Ishikawa (cell line): ENCODE results near the gene IFI44L.
A peak's percentile ranks its signal among the peaks of the same experiment; 100 is the strongest.

Experiments
- CEBPB ChIP-seq: IDR thresholded peaks from 2 replicates; pipeline ENCODE4 v1.6.1; 2012
- CREB1 ChIP-seq: IDR thresholded peaks from 2 replicates; pipeline ENCODE4 v1.6.1; 2012; ENCODE audit warnings: low read depth
- EGR1 ChIP-seq: IDR thresholded peaks from 2 replicates; pipeline ENCODE4 v1.6.1; 2012
- EP300 ChIP-seq: IDR thresholded peaks from 2 replicates; pipeline ENCODE4 v1.6.1; 2012; ENCODE audit warnings: borderline replicate concordance
- FOXM1 ChIP-seq: IDR thresholded peaks from 2 replicates; pipeline ENCODE4 v1.6.1; 2012; ENCODE audit warnings: low read depth, borderline replicate concordance
- MAX ChIP-seq: IDR thresholded peaks from 2 replicates; pipeline ENCODE4 v1.6.1; 2012
- NFIC ChIP-seq: IDR thresholded peaks from 2 replicates; pipeline ENCODE4 v1.6.1; 2012
- RAD21 ChIP-seq: IDR thresholded peaks from 2 replicates; pipeline ENCODE4 v1.6.1; 2012; ENCODE audit warnings: low read depth
- REST ChIP-seq: IDR thresholded peaks from 2 replicates; pipeline ENCODE4 v1.6.1; 2012; ENCODE audit warnings: low read depth, mild to moderate bottlenecking
- TAF1 ChIP-seq: IDR thresholded peaks from 2 replicates; pipeline ENCODE4 v1.6.1; 2012; ENCODE audit warnings: low read depth, mild to moderate bottlenecking
- TCF12 ChIP-seq: IDR thresholded peaks from 2 replicates; pipeline ENCODE4 v1.6.1; 2012; ENCODE audit warnings: low read depth
- TEAD4 ChIP-seq: IDR thresholded peaks from 2 replicates; pipeline ENCODE4 v1.6.1; 2012
- USF1 ChIP-seq: IDR thresholded peaks from 2 replicates; pipeline ENCODE4 v1.6.1; 2012
- YY1 ChIP-seq: IDR thresholded peaks from 2 replicates; pipeline ENCODE4 v1.6.1; 2012; ENCODE audit warnings: low read depth
- ZBTB7A ChIP-seq: IDR thresholded peaks from 2 replicates; pipeline ENCODE4 v1.6.1; 2012; ENCODE audit warnings: low read depth

IFI44L gene

DNA sequence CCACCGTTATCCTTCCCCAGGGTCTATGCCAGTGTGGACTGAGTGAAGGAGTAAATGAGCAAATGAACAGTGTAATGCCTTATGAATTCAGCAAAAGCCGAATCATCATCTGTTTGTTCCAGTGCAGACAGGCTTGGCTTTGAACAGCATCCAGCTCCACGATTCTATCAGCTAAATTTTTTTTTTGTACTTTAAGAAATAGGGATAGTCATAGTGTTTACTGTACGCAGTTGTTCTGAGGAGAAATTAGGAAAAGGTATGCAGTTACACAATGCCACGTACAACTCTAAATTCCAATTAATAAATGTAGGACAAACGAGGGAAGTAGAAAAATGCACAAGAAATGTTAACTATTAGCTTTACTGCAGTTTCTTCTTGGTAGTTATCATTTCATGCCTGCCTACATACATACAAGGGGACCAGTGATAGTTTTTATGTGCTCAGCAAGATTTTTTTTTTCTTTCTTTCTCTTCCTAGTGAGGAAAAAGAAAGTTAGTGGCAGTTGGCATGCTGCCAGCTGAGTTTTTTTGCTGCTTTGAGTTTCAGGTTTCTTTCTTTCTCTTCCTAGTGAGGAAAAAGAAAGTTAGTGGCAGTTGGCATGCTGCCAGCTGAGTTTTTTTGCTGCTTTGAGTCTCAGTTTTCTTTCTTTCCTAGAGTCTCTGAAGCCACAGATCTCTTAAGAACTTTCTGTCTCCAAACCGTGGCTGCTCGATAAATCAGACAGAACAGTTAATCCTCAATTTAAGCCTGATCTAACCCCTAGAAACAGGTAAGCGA lies at the start of gene IFI44L:
IFI44L (plus strand) TSS at position 646 of the 777 bp plus-strand sequence. CDS start 7,468 bp downstream, outside the sequence.
- TF ChIP-seq YY1 (no peak), RAD21 (no peak), NFIC (peak; percentile 90), CREB1 (no peak)

DNA sequence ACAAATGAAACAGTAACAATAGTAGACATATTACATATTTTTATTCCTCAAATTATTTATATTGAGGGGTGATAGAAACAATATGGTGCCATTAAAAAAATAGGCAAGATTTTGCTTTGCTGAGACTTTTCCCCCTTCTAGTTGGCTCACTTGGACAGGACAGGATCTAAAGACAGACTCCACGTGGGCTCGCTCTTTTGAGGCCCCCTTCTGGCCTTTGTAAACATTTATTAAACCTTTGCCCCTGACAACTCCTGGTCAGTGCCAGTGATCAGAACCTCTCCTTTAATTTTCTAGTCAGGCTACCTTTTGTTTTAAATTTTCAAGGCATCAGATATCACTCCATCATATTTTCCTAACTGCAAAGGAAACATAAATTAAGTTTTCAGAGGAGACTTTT lies 49.7 kb upstream of the IFI44L start:
- TF ChIP-seq TCF12 (no peak), TAF1 (no peak), MAX (no peak)

DNA sequence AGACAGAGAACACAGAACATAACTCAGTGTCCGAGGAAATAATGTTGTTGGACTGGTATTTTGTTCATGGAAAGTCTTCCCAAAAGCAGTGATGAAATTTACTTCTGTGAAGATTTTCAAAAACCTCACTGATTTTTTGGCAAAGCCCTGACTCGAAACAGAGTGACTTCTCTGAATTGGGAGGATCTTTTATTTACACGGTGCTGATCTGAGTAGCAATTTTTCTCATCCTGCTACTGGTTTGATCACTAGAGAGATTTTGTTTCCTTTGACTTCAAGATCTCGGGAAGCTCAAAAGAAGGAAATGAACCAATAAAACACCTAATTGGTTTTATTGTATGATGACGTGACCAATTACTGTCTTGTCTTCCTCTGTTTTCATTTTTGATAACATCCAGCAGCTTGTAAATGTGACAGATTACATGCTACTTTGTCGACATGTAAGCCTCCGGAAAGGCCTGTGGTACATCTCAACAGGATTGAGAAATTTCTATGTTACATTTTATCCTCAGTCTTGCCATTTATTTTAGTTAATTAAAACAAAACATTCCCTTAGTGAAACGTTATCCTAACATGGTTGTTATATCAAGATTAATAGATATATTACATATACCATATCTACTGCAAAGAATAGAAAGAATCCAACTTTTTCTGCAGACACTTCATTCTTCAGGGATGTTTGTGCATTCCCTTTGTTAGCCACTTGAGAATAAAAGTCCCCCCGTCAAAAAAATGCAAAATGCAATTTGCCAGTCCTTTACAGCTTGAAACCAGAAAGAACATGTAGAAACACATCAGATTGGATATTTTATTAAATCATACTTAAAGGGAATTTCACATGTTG lies 42.8 kb upstream of the IFI44L start:
- TF ChIP-seq CEBPB (no peak), TCF12 (no peak), TAF1 (no peak), ZBTB7A (no peak), MAX (no peak), CREB1 (no peak), YY1 (no peak), FOXM1 (no peak), NFIC (no peak), RAD21 (no peak), REST (no peak), TEAD4 (no peak), EGR1 (no peak), USF1 (no peak), EP300 (no peak)

- TF ChIP-seq EGR1 (no peak), NFIC (no peak)
Observed at GRCh38 chr1:78586572-78586971, 33.7 kb upstream of the IFI44L start.

GRCh38 chr1:78587211-78587610 lies 33.0 kb upstream of the IFI44L start:
- TF ChIP-seq EGR1, result no peak

GRCh38 chr1:78591971-78592370 lies 28.3 kb upstream of the IFI44L start:
- TF ChIP-seq MAX, result no peak
- TF ChIP-seq REST, result no peak
- TF ChIP-seq FOXM1, result no peak
- TF ChIP-seq TCF12, result no peak
- no peak for TF ChIP-seq CEBPB
- TF ChIP-seq YY1, result no peak
- no peak for TF ChIP-seq ZBTB7A
- TF ChIP-seq CREB1, result no peak
- TF ChIP-seq TEAD4, result no peak
- no peak for TF ChIP-seq EGR1
- no peak for TF ChIP-seq EP300
- no peak for TF ChIP-seq USF1
- no peak for TF ChIP-seq RAD21
- no peak for TF ChIP-seq NFIC
